COLO829 (cell line): ENCODE results near the gene DRAM2.
"Not testable (repeated sequence)": the region's sequence is repeated elsewhere in the genome, so short reads cannot be mapped to it uniquely, and the experiment has no call there.

Experiments used
- DNase-seq: peaks from one replicate; pipeline ENCODE4 v3.0.0; 2012; ENCODE audit warnings: low spot score

The DRAM2 gene

DNA sequence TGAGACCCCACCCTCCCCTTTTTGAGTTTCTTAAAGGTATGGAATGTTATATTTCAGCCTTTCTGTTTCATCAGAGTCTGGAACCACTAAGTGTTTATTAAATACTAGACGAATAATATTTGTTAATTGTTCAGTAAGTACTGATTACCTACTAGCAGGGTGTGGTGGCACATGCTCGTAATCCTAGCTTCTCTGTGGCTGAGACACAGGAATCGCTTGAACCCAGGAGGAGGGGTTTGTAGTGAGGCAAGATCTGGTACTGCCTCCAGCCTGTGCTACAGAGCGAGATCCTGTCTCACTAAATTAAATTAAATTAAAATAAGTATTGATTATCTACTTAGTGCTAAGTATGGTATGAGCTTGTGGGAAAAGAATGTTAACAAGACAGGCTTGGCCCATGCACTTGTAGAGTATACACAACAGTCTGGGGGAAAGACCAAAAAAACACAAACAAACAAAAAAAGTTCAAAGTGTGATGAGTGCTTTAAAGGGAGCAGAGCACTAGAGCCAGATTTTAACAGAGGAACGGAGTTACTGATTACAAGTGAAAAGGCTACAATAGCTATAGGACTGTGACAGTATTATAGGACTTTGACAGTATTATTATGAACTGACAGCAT, 2.6 kb upstream of the DRAM2 start:
- DNase-seq: no peak

DNA sequence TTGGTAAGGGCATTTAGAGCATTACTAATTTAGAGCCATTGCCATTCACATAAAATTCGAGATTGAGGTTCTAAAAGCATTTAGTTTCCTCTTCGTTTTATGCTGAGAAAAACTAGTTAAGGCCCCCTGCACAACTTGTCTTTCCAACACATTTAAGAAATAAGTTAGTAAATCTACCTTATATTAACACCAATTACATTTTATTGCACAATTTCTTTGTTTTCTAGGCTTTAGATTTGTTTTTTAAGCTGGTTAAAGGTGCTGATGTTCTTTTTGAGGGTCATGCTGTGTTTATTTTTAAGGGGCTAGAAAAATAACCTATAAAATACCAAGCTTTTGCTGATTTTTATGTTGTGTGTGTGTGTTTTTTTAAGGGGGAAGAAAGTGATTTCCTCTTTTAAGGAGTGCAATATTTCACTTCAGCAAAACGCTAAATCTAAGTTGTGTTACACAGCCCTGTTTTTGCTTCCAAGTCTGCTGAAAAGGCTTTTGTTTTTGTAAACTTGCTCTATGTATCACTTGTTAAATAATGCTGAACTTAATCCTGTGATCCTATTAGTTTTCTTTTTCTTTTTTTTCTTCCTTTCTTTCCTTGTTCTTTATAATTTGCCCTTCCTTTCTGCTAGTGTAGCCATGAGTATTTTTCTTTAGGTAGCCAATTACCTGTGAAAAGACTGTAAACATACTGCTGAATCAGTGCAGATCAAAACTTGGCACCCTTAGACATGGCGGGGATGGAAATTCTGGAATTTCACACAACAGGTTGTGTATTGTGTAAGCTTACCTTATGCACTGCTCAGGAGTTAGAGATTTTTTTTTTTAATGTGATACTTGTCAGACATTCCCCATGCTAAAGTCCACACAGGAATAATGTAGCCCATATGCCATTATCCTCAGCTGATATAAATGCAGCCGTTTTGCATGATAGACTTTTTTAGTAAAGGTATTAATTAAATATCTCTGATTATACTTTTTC, 1.6 kb upstream of the DRAM2 start:
- DNase-seq: no peak

DNA sequence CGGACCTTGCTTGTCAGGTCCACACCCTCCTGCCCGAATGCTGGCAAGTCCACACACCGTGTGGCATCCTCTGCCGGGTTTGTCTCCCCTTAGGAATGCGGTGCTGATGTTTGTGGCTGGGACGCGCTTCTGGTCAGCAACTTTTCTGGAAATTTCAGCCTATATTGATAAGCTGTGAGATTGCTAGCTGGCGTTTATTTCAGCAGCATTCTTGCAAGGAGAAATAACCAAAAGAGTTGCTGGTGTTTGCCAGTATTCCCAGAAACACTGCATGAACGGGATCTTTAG, 731 bp upstream of the DRAM2 start:
- peak; percentile 20 for DNase-seq

DNA sequence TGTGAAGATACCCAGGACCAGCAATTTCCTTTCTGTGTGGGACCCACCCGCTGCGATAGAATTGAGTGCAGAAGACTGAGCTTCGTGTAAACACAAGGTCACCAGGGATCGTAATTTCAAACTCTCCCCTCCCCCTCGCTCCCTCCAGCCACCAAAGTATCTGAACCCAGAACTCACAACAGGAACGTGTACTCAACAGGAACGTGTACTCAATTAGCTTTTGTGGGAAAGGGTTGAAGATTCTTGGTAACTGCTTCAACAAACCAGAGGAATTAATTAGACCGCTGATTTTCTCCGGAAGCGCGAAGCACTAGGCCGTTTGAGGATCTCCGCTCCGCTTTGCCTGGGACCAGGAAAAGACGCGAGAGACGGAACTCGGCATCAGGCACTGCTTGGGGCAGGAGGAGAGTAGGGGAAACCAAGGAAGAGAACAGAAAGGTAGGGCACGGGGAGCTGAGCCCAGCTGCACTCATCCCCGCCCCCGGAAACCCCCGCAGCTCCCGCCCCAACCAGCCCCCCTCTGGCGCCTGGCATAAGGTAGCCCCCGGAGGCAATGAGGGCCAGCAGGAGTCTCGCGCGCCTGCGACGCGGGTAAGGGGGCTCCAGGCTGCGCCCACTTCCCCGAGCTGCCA, 453 bp downstream of the DRAM2 start:
- DNase-seq: peak; percentile 20

DNA sequence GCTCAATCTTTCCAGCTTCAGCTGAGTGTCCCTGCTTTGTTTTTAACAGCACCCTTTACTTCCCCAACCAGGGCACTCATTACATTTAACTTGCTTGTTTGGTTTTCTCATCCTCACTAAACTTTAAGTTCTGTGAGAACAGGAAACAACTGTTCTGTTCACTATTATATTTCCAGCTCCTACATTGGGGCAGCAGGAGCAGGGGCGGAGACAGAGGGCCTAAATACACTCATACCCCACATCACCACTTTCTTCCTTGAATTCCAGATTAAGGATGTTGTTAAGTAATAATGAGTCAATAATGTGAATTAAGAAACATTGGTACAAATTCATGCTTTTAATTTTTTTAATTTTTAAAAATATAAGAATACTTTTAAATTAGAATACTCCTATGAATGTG, 6.0 kb downstream of the DRAM2 start:
- no peak for DNase-seq

DNA sequence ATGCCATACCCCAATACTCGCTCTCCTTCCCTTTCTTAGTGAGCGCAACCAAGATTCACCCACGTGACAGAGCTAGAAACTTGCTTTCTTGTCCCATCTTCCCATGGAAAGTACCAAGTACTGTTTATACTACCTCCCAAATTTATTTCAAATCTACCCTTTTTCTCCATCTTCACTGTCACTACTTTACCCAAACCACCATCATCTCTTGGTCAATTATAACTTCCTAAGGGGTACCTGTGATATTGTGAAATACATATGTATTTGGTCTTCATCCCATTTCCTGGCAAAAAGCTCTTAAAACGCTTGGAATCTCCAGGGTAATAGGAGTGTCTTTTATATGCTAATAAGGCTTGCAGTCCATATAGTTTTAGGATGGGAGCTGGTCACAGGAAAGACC, 8.2 kb downstream of the DRAM2 start:
- DNase-seq: no peak

DNA sequence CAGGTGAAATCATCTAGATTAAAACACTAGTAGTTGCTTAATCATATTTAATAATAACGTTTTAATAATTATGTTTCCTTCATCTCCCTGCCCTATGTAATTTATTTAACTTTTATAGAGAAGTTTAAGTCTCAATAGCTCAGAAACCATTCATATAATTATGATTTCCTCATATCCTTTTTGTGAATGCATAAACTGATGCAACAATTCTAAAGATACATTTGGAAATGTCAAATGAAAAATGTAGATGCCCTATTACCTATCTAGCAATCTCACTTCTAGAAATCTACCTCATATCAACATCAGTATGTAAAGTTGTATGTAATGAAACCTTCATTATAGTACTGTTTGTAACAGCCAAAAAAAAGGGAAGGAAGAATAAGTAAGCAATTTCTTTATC, 10.5 kb downstream of the DRAM2 start:
- DNase-seq: no peak

DNA sequence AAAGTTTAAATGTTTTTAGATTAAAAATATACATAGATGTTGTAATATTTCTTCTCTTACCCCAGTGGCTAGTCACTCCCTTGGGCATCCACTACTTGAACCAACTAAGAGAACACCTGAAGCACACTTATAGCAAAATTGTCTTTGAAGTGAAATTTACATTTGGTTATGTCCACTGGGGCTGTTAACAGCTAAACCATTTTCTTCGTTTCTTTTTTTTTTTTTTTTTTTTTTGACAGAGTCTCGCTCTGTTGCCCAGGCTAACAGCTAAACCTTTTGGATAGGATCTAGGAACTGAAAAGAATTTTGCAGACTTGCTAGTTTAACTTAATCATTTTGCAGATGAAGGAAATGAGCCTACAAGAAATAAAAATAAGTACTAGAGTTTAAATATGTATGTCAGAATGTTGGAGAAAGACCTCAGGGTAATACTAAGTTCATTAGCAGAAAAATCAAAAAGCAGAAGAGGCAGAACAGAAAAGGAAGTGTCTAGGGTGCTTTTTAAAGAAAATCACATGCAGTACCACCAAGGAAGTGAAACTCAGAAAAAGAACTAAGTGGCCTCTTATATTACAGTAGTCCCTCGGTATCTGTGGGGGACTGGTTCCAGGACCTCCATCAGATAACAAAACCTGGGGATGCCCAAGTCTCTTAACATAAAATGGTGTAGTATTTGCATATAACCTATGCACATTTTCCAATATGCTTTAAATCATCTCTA, 11.8 kb downstream of the DRAM2 start:
- DNase-seq: no peak

DNA sequence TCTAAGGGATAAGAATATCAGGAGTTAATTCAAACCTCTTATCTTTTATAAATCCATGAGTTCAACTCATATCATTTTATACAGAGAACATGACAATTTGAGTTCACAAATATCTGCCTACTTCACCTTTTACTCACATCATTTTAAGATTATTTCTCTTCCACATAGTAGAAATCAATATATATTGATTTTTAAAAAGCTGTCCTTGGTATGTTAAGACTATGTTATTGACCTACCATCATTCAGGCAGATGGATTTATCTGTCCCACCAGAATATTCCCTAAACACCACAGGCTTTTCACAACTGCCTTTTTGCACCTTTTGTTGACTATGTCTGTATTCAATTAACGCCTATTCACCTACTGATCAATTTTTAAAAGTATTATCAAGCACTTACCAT, 13.5 kb downstream of the DRAM2 start:
- no peak for DNase-seq

DNA sequence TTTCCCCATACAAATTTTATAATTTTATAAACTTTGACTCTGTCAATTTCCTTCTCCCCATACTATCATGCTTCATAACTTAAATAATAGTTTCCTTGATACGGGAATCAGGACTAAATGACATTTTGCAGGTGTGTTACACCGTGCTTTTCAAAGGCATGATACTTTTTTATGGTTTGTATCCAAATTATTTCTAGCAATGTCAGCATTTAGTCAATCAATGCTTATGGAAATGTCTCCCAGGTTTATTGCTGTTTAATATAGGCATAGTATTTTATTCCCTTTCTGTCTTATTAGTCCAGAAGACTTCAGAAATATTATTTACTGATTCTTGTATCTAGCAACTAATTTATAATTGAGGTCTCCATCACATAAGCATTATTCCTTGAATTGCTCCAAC, 23.4 kb downstream of the DRAM2 start:
- no peak for DNase-seq

DNA sequence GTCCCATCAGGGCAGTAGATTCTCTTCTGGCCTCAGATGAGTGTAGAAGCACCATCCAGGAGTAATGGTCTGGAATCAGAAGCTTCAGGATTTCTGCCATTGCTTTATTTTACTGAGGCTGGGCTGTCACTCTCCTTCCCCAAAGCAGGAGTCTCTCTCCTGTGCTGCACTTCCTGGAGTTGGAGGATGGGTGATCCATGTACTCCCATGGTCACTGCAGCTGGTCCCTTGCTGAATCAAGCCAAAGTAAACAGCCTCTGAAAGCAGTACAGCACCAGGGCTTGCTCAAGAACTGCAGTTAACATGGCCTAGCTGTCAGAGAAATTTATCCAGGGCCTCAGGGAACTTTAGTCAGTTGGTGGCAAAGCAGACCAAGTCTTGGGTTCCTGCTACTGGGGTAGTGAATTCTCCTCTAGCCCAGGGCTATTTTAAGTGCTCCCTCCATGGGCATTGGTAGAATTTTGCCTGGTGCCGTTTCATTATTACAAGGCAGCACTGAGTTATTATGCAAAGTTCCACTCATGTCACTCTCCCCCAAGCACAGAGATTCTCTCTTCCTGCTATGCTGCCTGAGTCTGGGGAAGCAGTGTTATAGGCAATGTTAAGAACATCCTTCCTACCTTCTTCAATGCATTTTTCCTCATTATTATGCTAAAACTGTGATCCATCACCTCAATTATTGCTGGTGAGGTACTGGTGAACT, 29.5 kb downstream of the DRAM2 start:
- DNase-seq: no peak

DNA sequence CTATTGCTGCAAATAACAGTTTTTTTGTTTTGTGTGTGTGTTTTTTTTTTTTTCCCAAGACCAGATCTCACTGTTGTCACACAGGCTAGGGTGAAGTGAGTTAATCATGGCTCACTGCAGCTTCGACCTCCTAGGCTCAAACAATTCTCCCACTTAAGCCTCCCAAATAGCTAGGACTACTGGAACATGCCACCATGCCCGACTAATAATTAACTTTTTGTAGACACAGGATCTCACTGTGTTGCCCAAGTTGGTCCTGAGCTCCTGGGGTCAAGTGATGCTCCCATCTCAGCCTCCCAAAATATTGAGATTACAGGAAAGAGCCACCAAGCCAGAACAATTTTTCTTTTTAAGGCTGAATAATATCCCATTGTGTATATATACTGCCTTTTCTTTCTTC, 34.9 kb downstream of the DRAM2 start:
- DNase-seq: no peak

DNA sequence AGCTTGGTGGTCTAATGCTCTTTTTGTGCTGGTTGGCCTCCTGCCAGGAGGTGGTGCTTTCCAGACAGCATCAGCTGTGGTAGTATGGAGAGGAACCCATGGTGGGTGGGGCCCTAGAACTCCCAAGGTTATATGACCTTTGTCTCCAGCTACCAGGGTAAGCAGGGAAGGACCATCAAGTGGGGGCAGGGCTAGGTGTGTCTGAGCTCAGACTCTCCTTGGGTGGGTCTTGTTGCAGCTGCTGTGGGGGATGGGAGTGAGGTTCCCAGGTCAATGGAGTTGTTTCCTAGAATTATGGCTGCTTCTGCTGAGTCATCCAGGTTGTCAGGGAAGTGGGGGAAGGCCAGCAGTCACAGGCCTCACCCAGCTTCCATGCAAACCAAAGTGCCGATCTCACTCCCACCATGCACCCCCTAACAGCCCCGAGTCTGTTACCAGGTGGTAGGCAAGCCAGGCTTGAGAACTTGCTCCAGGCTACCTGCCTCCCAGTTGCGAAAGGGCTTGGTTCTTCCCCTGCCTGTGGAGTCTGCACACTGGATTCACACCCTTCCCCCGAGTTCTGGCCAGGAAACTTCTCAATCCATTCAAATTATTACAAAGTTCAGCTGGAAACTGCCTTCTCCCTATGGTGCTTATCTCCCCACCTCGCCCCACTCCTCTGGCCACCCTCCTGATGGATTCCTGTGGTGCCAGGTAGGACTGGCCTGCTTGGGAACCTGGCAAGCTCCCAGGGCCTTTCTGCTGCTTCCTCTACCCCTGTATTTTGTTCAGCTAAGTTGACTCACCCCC, 37.8 kb downstream of the DRAM2 start:
- DNase-seq: no peak

DNA sequence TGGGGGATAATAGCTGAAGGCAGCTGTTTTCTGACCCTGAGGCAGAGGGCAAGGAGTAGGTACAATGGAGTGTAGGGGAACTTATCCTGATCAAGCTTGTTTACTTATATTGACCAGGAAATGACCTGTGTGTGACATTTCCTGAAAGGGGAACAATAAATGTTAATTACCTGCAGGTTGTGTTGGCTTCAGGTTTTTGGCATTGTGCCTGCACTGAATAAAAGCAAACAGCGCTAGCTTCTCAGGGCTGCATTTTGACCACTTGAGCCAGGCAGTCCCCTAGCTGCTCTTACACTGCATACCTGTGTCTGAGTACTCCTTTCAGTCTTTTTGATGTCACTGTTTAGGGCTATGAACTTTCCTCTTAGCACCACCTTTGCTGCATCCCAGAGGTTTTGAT, 40.6 kb downstream of the DRAM2 start:
- DNase-seq: no peak

DNA sequence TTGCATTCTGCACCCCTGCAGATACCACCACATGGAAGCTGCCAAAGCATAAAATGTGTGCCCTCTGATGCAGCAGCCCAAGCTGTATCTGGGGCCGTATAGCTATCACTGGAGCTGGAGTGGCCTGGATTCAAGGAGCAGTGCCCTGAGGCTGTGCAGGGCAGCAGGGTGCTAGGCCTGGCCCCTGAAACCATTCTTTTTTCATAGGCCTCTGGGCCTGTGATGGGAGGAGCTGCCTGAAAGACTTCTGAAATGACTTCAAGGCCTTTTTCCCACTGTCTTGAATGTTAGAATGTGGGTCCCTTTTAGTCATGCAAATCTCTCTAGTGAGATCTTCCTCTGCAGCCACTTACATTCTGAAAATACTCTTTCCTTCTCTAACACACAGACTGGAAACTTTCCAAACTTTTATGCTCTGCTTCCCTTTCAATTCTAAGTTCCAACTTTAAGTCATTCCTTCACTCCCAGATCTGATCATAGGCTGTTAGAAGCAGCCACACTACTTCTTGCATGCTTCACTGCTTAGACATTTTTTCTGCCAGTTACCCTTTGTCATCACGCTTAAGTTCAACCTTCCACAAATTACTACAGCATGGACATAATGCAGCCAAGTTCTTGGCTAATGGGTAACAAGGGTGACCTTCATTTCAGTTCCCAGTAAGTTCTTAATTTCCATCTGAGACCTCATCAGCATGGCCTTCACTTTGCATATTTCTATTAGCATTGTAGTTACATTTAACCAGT, 42.4 kb downstream of the DRAM2 start:
- DNase-seq: no peak

DNA sequence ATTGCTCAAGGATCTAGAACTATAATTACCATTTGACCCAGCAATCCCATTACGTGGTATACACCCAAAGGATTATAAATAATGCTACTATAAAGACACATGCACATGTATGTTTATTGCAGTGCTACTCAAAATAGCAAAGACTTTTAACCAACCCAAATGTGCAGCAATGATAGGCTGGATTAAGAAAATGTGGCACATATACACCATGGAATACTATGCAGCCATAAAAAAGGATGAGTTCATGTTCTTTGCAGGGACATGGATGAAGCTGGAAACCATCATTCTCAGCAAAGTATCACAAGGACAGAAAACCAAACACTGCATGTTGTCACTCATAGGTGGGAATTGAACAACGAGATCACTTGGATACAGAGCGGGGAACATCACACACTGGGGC, 44.5 kb downstream of the DRAM2 start:
- DNase-seq: not testable (repeated sequence)

DNA sequence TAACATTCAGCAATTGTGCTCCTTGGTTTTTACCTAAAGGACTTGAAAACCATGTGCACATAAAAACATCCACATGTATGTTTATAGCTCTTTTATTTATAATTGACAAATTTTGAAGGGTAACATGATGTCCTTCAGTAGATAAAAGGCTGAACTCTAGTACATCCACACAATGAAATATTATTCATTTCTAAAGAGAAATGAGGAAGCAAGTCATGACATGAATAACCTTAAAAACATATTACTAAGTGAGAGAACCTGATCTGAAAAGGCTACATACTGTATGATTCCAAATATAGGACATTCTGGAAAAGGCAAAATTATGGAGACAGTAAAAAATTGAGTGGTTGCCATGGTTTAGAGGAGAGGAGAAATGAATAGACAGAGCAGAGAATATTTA, 50.3 kb downstream of the DRAM2 start:
- DNase-seq: no peak

DNA sequence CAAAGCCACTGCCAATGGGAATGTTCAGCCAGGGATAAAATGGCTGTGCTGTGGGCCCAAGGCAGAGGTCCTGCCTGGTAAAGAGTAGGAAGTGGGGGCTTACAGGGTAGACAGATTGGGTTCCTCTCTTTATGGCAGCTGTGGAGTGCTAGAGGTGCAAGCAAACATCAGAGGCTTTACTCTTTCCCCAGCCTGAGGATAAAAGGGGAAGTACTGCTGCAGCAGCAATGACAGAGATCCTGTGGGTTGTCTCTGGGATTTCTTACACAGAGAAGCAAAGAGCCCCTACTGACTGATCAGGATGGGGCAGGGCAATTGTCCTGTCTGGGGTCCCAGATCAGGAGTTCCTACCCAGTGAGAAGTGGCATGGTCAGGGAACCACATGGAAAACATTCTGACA, 54.2 kb downstream of the DRAM2 start:
- no peak for DNase-seq

DNA sequence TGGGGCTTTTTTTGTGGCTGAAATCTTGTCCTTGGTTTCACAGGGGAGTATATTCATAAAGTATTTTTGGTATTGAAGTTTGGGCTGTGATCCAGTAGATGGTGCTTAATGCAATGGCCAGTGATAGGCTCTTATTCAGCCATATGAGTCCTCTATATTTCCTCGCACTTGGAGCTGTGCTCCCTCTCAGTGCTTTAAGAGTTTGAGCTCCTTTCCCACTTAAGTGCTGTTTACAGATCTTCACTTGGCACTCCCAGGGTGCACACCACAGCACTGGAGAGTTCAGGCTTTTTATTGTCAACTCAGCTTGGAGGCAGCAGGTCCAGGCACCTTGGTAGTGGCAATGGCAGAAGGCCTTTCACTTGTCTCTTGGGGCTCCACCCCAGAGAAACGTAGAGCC, 54.9 kb downstream of the DRAM2 start:
- no peak for DNase-seq

DNA sequence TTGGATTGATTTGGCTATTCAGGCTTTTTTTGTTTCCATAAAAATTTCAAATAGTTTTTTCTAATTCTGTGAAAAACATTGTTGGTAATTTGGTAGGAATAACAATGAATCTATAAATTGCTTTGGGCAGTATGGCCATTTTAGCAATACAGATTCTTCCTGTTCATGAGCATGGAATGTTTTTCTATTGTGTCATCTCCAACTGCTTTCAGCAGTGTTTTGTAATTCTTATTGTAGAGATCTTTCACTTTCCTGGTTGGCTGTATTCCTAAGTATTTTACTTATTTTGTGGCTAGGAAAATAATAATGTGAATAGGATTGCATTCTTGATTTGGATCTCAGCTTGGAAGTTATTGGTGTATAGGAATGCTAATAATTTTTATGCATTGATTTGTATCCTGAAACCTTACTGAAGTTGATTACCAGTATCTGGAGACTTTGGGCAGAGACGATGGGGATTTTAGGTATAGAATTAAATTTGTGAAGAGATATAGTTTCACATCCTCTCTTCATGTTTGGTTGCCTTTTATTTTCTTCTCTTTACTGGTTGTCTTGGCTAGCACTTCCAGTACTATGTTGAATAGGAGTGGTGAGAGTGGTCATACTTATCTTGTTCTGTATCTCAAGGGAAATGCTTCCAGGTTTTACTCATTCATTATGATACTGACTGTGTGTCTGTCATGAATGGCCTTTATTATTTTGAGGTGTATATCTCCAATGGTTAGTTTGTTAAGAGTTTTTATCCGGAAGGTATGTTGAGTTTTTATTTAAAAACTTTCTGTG, 57.3 kb downstream of the DRAM2 start:
- no peak for DNase-seq
